ENCODE results near the gene L1TD1.

- TF ChIP-seq CTCF (IDR thresholded peaks at IDR 0.05) (no peak), POLR2A (IDR thresholded peaks at IDR 0.05) (no peak)
Measured at GRCh38 chr1:62238507-62238906, 43.9 kb downstream of the L1TD1 start.

Measured in right lobe of liver (tissue), 4 donors.